ENCODE results near the gene FOXP1.

GRCh38 chr3:71045917-71046282, 537.6 kb downstream of the FOXP1 start:
- no peak for TF ChIP-seq CTCF (conservative IDR thresholded peaks at IDR 0.05 in 1 of 2, IDR thresholded peaks at IDR 0.05 in 1 of 2; ENCODE audit: extremely low read depth in 1 of 2, insufficient read depth in 1 of 2, low read depth in 1 of 2, low read length in 2 of 2)
- no peak for TF ChIP-seq EZH2 (IDR thresholded peaks at IDR 0.05; ENCODE audit: borderline replicate concordance, low read length)

All from mammary epithelial cell (primary cell).